GM18870 (cell line): ENCODE results near the gene NDST3.

Source experiments
- ATAC-seq: cut with Tn5 transposase; IDR thresholded peaks from one replicate; pipeline ENCODE4 v1.9.1; 2021; ENCODE audit warnings: moderate library complexity; ENCODE audit not compliant: unreplicated experiment

Gene NDST3

DNA sequence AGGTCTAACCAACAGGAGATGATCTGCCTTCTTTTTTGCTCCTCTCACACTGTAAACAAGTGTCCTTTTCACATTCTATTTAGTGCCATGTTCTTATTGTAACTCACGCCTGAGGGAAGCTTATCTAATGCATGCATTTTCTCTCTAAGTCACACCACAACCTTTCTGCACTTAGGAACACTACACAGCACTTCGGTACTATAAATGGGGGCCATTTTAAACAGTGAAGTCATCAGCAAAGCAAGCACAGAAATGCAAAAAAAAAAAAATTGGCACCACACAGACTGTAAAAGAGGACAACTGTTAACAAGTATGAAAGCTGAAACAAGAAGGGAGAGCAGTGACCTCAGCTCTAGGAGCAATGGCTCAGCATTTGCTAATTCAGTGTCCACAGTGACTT is 273.4 kb downstream of the NDST3 start:
- no peak for ATAC-seq
